HCT116 (cell line): ENCODE results near the gene CHD8. TPM values are rescaled to one million over a fixed set of nuclear protein-coding genes. Genes with fewer than 3 reads are reported as not detected.
"Not testable (repeated sequence)": the region's sequence is repeated elsewhere in the genome, so short reads cannot be mapped to it uniquely, and the experiment has no call there.

ENCODE experiments used
- ATAC-seq: fragments of 200-7000 bp; cut with Tn5 transposase; 2 replicates; pipeline ENCODE4 v1.9.1; 2020; ENCODE audit warnings: mild to moderate bottlenecking, moderate library complexity
- BruUV-seq: library from RNA; stranded (reverse); fragments of 400-500 nt; replicated peaks from 2 replicates; lab custom pipeline; 2021; lab: Mats Ljungman, UMichigan
- CTCF ChIA-PET: fragments of 300-600 bp; sonication (Branson Sonifier 250); formaldehyde crosslinking; loops from one replicate; lab custom pipeline; 2021; ENCODE audit warnings: antibody characterized with exemption; lab: Charles Lee
- POLR2A ChIA-PET: fragments of 300-600, 350-600 bp; sonication (Branson Sonifier 250); formaldehyde crosslinking; loops from one replicate; lab custom pipeline; 2021; ENCODE audit warnings: antibody characterized with exemption; lab: Charles Lee
- RAD21 ChIA-PET, 2 experiments: fragments of 300-600 bp; sonication (Branson Sonifier 250); formaldehyde crosslinking; loops; one replicate each; lab custom pipeline; 2023; ENCODE audit warnings: low total read pairs in 2 of 2; ENCODE audit not compliant: uncharacterized antibody in 2 of 2, unreplicated experiment in 2 of 2, low non-redundant PET in 1 of 2; lab: Charles Lee
- DNase-seq: peaks from one replicate; pipeline ENCODE4 v3.0.0-alpha.2; 2010; ENCODE audit warnings: low read depth, low spot score
- H2AFZ ChIP-seq: fragments of 200-600 bp; shearing (Covaris generic), sonication (generic); 2 replicates; pipeline ENCODE4 v1.6.1; 2017; ENCODE audit warnings: low read depth, mixed run types, mixed read lengths, antibody characterized with exemption, low read length; ENCODE audit not compliant: poor library complexity, severe bottlenecking
- H3K27ac ChIP-seq: 2 replicates; pipeline ENCODE4 v1.5.1; 2012; ENCODE audit warnings: low read depth, low read length
- H3K27me3 ChIP-seq: fragments of 200-600 bp; sonication (generic); 2 replicates; pipeline ENCODE4 v1.6.1; 2016; ENCODE audit warnings: mixed run types, low read length, mixed read lengths; ENCODE audit not compliant: insufficient read depth
- H3K36me3 ChIP-seq, 2 experiments: fragments of 200-500 bp in 1 of 2; fragments of 200-600 bp in 1 of 2; sonication (Bioruptor generic) in 1 of 2; sonication (generic) in 1 of 2; 2 replicates each; pipeline versions ENCODE4 v1.5.1 to v1.6.1; 2014 to 2016; ENCODE audit warnings: low read length in 2 of 2, inconsistent platforms in 1 of 2, mixed read lengths in 1 of 2, mixed run types in 1 of 2; ENCODE audit not compliant: insufficient read depth in 2 of 2, control insufficient read depth in 1 of 2
- H3K4me1 ChIP-seq, 2 experiments: fragments of 200-600 bp in 1 of 2; sonication (generic) in 1 of 2; 2 replicates each; pipeline versions ENCODE4 v1.5.1 to v1.6.1; 2012 to 2017; ENCODE audit warnings: low read length in 2 of 2, inconsistent platforms in 1 of 2, mild to moderate bottlenecking in 1 of 2, mixed read lengths in 1 of 2, mixed run types in 1 of 2, moderate library complexity in 1 of 2; ENCODE audit not compliant: insufficient read depth in 2 of 2, control insufficient read depth in 1 of 2
- H3K4me2 ChIP-seq: fragments of 200-600 bp; sonication (generic); 2 replicates; pipeline ENCODE4 v1.6.1; 2017; ENCODE audit warnings: mixed run types, low read length, mixed read lengths
- H3K4me3 ChIP-seq, 2 experiments: fragments of 200-600 bp in 1 of 2; sonication (generic) in 1 of 2; replicated peaks in 1 of 2; 2 replicates each; pipeline ENCODE4 v1.5.1; 2011 to 2016; ENCODE audit warnings: low read length in 2 of 2, control low read depth in 1 of 2, low read depth in 1 of 2, mild to moderate bottlenecking in 1 of 2, mixed read lengths in 1 of 2, mixed run types in 1 of 2
- H3K79me2 ChIP-seq: fragments of 200-600 bp; sonication (generic); 2 replicates; pipeline ENCODE4 v1.6.1; 2017; ENCODE audit warnings: mild to moderate bottlenecking, mixed run types, low read length, moderate library complexity, mixed read lengths; ENCODE audit not compliant: insufficient read depth
- H3K9ac ChIP-seq: fragments of 200-600 bp; sonication (generic); 2 replicates; pipeline ENCODE4 v1.6.1; 2016; ENCODE audit warnings: low read length, mixed read lengths
- H3K9me2 ChIP-seq: fragments of 200-600 bp; sonication (generic), shearing (Covaris generic); 2 replicates; pipeline ENCODE4 v1.6.1; 2017; ENCODE audit warnings: mixed run types, mild to moderate bottlenecking, moderate library complexity; ENCODE audit not compliant: insufficient read depth
- H3K9me3 ChIP-seq, 2 experiments: fragments of 200-500 bp in 1 of 2; fragments of 200-600 bp in 1 of 2; sonication (Bioruptor generic) in 1 of 2; sonication (generic) in 1 of 2; 2 replicates each; pipeline ENCODE4 v1.6.1; 2014 to 2017; ENCODE audit warnings: low read length in 2 of 2, mixed read lengths in 2 of 2, inconsistent platforms in 1 of 2, low read depth in 1 of 2, mild to moderate bottlenecking in 1 of 2, mixed run types in 1 of 2, moderate library complexity in 1 of 2; ENCODE audit not compliant: control insufficient read depth in 1 of 2, insufficient read depth in 1 of 2
- H4K20me1 ChIP-seq: fragments of 200-600 bp; sonication (generic), shearing (Covaris generic); 2 replicates; pipeline ENCODE4 v1.6.1; 2017; ENCODE audit warnings: mixed run types, mild to moderate bottlenecking, moderate library complexity; ENCODE audit not compliant: insufficient read depth
- CBX3 ChIP-seq: IDR thresholded peaks from 2 replicates; pipeline ENCODE4 v1.6.1; 2012; ENCODE audit warnings: low read depth
- CEBPB ChIP-seq: IDR thresholded peaks from 2 replicates; pipeline ENCODE4 v1.6.1; 2012; ENCODE audit warnings: low read depth
- EGR1 ChIP-seq: IDR thresholded peaks from 2 replicates; pipeline ENCODE4 v1.6.1; 2012; ENCODE audit warnings: low read depth
- ELF1 ChIP-seq: IDR thresholded peaks from 2 replicates; pipeline ENCODE4 v1.6.1; 2012; ENCODE audit warnings: low read depth, borderline replicate concordance
- EZH2 ChIP-seq: fragments of 200-600 bp; sonication (generic); IDR thresholded peaks from 2 replicates; pipeline ENCODE4 v1.6.1; 2017; ENCODE audit warnings: antibody characterized with exemption, mixed run types
- EZH2phosphoT487 ChIP-seq: fragments of 200-600 bp; IDR thresholded peaks from 2 replicates; pipeline ENCODE4 v1.6.1; 2018; ENCODE audit warnings: antibody characterized with exemption, borderline replicate concordance
- RAD21 ChIP-seq: IDR thresholded peaks from 2 replicates; pipeline ENCODE4 v1.6.1; 2012; ENCODE audit warnings: low read depth, mild to moderate bottlenecking
- SIN3A ChIP-seq: IDR thresholded peaks from 2 replicates; pipeline ENCODE4 v1.6.1; 2012; ENCODE audit warnings: low read depth
- SP1 ChIP-seq: IDR thresholded peaks from 2 replicates; pipeline ENCODE4 v1.6.1; 2012; ENCODE audit warnings: low read depth
- SRF ChIP-seq: IDR thresholded peaks from 2 replicates; pipeline ENCODE4 v1.6.1; 2012; ENCODE audit warnings: low read depth
- TCF7L2 ChIP-seq: IDR thresholded peaks from 2 replicates; pipeline ENCODE4 v1.7.0; 2011; ENCODE audit warnings: borderline replicate concordance, inconsistent platforms; ENCODE audit not compliant: insufficient read depth, insufficient read length; ENCODE audit errors: extremely low read depth
- YY1 ChIP-seq: IDR thresholded peaks from 2 replicates; pipeline ENCODE4 v1.6.1; 2011; ENCODE audit warnings: low read length, low read depth, moderate library complexity, mild to moderate bottlenecking; ENCODE audit not compliant: insufficient replicate concordance; ENCODE audit errors: extremely low read depth
- ZNF274 ChIP-seq: fragments of 200-500 bp; sonication (Bioruptor generic); IDR thresholded peaks from 2 replicates; pipeline ENCODE4 v1.6.1; 2014; ENCODE audit warnings: mild to moderate bottlenecking, low read depth, low read length, inconsistent platforms
- intact Hi-C: fragments of 100-400 bp; cut with micrococcal nuclease; formaldehyde crosslinking; loops from 2 replicates; pipeline ENCODE4 v1.10.0; 2022
- total RNA-seq: library from RNA; stranded (reverse); gene quantifications from one replicate; pipeline ENCODE4 v1.2.1, GENCODE V29; 2021; ENCODE audit not compliant: unreplicated experiment
- TF ChIP-seq, protein P1 (sequence below): IDR thresholded peaks from 2 replicates; pipeline ENCODE4 v1.6.1; 2012
- TF ChIP-seq, protein P2 (sequence below): IDR thresholded peaks from 2 replicates; pipeline ENCODE4 v1.6.1; 2012; ENCODE audit warnings: low read depth
- TF ChIP-seq, protein P3 (sequence below): IDR thresholded peaks from 2 replicates; pipeline ENCODE4 v1.6.1; 2011; ENCODE audit warnings: mild to moderate bottlenecking, low read length, moderate library complexity; ENCODE audit not compliant: insufficient replicate concordance; ENCODE audit errors: extremely low read depth

Gene CHD8
- total RNA-seq, 1 experiment from 2014 or later: 46.8 TPM

DNA sequence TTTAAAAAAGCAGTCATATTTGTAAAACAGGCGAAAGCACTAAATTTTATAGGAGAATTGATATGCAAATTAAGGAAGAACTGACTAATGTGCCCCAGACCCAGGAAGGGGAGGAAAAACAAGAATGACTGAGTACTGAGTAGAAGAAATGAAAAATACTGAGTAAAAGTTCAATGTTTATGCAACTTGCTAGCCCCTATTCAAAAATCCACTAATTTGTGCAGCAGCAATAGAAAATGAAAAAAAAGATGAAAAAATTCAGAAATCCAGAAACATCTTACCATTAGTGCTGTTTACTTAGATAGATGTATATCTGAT lies 6.1 kb downstream of the CHD8 start:
- Histone ChIP-seq H3K4me1 (peaks cover 6 to 8% of the 10 kb centered on the region in 2 experiments; a peak in 3 of 4 replicates), H3K4me2 (no peak overlapping the region), H2AFZ (no peak overlapping the region), H3K4me3 (no peak overlapping the region), H3K9me3 (no peaks in the 10 kb centered on the region), H4K20me1 (0 out of 2 replicates have a peak, but pooled peaks cover 4% of the 10 kb centered on the region), H3K27ac (no peak overlapping the region), H3K9me2 (no peaks in the 10 kb centered on the region), H3K36me3 (no peaks in the 10 kb centered on the region), H3K27me3 (no peaks in the 10 kb centered on the region), H3K9ac (no peak overlapping the region)
- DNase-seq: no peak
- ChIA-PET POLR2A (no interaction called here), CTCF (no interaction called here), RAD21 (no interaction called here)
- no peak for ATAC-seq
- BruUV-seq: no TSS peak
- intact Hi-C loops: no loop called here
- TF ChIP-seq EGR1 (no peak), TCF7L2 (no peak), EZH2 (no peak), CEBPB (no peak), CBX3 (no peak), ZNF274 (no peak), RAD21 (no peak), SRF (no peak), SP1 (no peak), EZH2phosphoT487 (no peak), YY1 (no peak), ELF1 (no peak), SIN3A (no peak)
- TF ChIP-seq, protein P1, sequence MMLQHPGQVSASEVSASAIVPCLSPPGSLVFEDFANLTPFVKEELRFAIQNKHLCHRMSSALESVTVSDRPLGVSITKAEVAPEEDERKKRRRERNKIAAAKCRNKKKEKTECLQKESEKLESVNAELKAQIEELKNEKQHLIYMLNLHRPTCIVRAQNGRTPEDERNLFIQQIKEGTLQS: no peak
- TF ChIP-seq, protein P2, sequence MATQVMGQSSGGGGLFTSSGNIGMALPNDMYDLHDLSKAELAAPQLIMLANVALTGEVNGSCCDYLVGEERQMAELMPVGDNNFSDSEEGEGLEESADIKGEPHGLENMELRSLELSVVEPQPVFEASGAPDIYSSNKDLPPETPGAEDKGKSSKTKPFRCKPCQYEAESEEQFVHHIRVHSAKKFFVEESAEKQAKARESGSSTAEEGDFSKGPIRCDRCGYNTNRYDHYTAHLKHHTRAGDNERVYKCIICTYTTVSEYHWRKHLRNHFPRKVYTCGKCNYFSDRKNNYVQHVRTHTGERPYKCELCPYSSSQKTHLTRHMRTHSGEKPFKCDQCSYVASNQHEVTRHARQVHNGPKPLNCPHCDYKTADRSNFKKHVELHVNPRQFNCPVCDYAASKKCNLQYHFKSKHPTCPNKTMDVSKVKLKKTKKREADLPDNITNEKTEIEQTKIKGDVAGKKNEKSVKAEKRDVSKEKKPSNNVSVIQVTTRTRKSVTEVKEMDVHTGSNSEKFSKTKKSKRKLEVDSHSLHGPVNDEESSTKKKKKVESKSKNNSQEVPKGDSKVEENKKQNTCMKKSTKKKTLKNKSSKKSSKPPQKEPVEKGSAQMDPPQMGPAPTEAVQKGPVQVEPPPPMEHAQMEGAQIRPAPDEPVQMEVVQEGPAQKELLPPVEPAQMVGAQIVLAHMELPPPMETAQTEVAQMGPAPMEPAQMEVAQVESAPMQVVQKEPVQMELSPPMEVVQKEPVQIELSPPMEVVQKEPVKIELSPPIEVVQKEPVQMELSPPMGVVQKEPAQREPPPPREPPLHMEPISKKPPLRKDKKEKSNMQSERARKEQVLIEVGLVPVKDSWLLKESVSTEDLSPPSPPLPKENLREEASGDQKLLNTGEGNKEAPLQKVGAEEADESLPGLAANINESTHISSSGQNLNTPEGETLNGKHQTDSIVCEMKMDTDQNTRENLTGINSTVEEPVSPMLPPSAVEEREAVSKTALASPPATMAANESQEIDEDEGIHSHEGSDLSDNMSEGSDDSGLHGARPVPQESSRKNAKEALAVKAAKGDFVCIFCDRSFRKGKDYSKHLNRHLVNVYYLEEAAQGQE: no peak
- TF ChIP-seq, protein P3, sequence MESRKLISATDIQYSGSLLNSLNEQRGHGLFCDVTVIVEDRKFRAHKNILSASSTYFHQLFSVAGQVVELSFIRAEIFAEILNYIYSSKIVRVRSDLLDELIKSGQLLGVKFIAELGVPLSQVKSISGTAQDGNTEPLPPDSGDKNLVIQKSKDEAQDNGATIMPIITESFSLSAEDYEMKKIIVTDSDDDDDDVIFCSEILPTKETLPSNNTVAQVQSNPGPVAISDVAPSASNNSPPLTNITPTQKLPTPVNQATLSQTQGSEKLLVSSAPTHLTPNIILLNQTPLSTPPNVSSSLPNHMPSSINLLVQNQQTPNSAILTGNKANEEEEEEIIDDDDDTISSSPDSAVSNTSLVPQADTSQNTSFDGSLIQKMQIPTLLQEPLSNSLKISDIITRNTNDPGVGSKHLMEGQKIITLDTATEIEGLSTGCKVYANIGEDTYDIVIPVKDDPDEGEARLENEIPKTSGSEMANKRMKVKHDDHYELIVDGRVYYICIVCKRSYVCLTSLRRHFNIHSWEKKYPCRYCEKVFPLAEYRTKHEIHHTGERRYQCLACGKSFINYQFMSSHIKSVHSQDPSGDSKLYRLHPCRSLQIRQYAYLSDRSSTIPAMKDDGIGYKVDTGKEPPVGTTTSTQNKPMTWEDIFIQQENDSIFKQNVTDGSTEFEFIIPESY: no peak
- TF ChIP-seq, all 23 proteins: peak for 0
- H3K79me2 ChIP-seq: peaks cover 97% of the 10 kb centered on the region

DNA sequence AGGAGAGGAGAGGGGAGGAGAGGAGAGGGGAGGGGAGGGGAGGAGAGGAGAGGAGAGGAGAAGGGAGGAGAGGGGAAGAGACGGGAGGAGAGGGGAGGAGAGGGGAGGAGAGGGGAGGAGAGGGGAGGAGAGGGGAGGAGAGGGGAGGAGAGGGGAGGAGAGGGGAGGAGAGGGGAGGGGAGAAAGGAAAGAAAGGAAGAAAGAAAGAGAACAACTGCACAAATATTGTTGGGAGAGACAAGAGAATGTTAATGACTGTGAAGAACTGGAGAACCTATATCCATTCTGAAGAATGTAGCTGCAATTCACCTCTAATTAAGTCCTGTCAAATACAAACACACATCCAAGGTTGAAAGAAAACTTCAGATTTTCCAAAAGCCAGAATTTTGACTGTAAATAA lies 13.3 kb downstream of the CHD8 start:
- H2AFZ ChIP-seq, H3K27ac ChIP-seq, RAD21 ChIA-PET, DNase-seq, H3K4me2 ChIP-seq, BruUV-seq, H3K9me2 ChIP-seq, H3K9me3 ChIP-seq, H3K9ac ChIP-seq, CTCF ChIA-PET, H3K27me3 ChIP-seq, intact Hi-C loops, H3K36me3 ChIP-seq, H4K20me1 ChIP-seq, H3K4me3 ChIP-seq, ATAC-seq, H3K4me1 ChIP-seq: not testable (repeated sequence)
- POLR2A ChIA-PET: interaction anchor here (4.4 kb wide), 1 partner anchor 13 kb away, joined by 22 read pairs; the partner anchor contains the start of gene CHD8
- H3K79me2 ChIP-seq: peaks cover 96% of the 10 kb centered on the region
